Ascending aorta (tissue), 2 donors: ENCODE measurements around the gene ZKSCAN7. TPM values are rescaled to one million over a fixed set of nuclear protein-coding genes. Genes with fewer than 3 reads are reported as not detected.
"Not testable (repeated sequence)": the region's sequence is repeated elsewhere in the genome, so short reads cannot be mapped to it uniquely, and the experiment has no call there.

Experiments
- DNase-seq, 2 donors: peaks; one replicate each; pipeline ENCODE4 v3.0.0-alpha.2; 2019; ENCODE audit warnings: low spot score in 2 of 2
- H3K27ac ChIP-seq, 2 donors: fragments of 200-600 bp; sonication (generic); one replicate each; pipeline ENCODE4 v1.5.1; 2016 to 2017; ENCODE audit warnings: mild to moderate bottlenecking in 1 of 2
- H3K27me3 ChIP-seq: fragments of 200-600 bp; sonication (generic); one replicate; pipeline ENCODE4 v1.5.1; 2017
- H3K36me3 ChIP-seq, 2 donors: fragments of 200-600 bp; sonication (generic); one replicate each; pipeline ENCODE4 v1.5.1; 2016
- H3K4me1 ChIP-seq, 2 donors: fragments of 200-600 bp; sonication (generic); one replicate each; pipeline ENCODE4 v1.5.1; 2016 to 2017; ENCODE audit warnings: mild to moderate bottlenecking in 1 of 2
- H3K4me3 ChIP-seq, 2 donors: fragments of 200-600 bp; sonication (generic); one replicate each; pipeline ENCODE4 v1.5.1; 2016 to 2017; ENCODE audit warnings: mild to moderate bottlenecking in 1 of 2
- H3K9me3 ChIP-seq, 2 donors: fragments of 200-600 bp; sonication (generic); one replicate each; pipeline ENCODE4 v1.5.1; 2016
- CTCF ChIP-seq, 3 experiments: fragments of 200-600 bp in 2 of 3; fragments of 450-650 bp in 1 of 3; sonication (generic) in 2 of 3; IDR thresholded peaks; one replicate each; pipeline ENCODE4 v1.5.1; 2016 to 2019; ENCODE audit warnings: antibody characterized with exemption in 3 of 3, mild to moderate bottlenecking in 1 of 3, moderate library complexity in 1 of 3
- intact Hi-C: fragments of 100-400 bp; cut with DNase I; formaldehyde crosslinking; loops from one replicate; pipeline ENCODE4 v1.15.1; 2023
- total RNA-seq: library from RNA; depleted of rRNA; stranded (reverse); fragments of >200 nt; gene quantifications from one replicate; pipeline ENCODE4 v1.1.0, GENCODE V29; 2016

Gene ZKSCAN7
- total RNA-seq, 1 donor from 2014 or later, result not detected

- intact Hi-C loops, result no loop called here
Observed at GRCh38 chr3:44557074-44557473, 2.1 kb downstream of the ZKSCAN7 start.

GRCh38 chr3:44561076-44561475, 6.1 kb downstream of the ZKSCAN7 start:
- DNase-seq, result no peak
- Histone ChIP-seq H3K27ac (no peak overlapping the region), H3K4me3 (no peak overlapping the region), H3K9me3 (peaks cover 2 to 15% of the 10 kb centered on the region in 2 donors), H3K36me3 (peaks cover 14 to 52% of the 10 kb centered on the region in 2 donors), H3K4me1 (peaks cover 0 to 4% of the 10 kb centered on the region in 2 donors), H3K27me3 (no peaks in the 10 kb centered on the region)
- TF ChIP-seq CTCF (IDR thresholded peaks at IDR 0.05), result no peak
- intact Hi-C loops, result no loop called here

More at GRCh38 chr3:44557074-44557473, 2.1 kb downstream of the ZKSCAN7 start:
- Histone ChIP-seq H3K27ac (no peak overlapping the region), H3K27me3 (no peaks in the 10 kb centered on the region), H3K36me3 (peaks cover 4 to 26% of the 10 kb centered on the region in 2 donors), H3K9me3 (peaks cover 0 to 3% of the 10 kb centered on the region in 2 donors), H3K4me1 (peaks cover 0 to 14% of the 10 kb centered on the region in 2 donors), H3K4me3 (no peak overlapping the region)
- no peak for TF ChIP-seq CTCF (IDR thresholded peaks at IDR 0.05)
- no peak for DNase-seq

GRCh38 chr3:44562147-44562546, 7.2 kb downstream of the ZKSCAN7 start:
- no peaks in the 10 kb centered on the region for H3K4me1 ChIP-seq
- H3K4me3 ChIP-seq, result no peak overlapping the region
- intact Hi-C loops, result no loop called here
- H3K9me3 ChIP-seq, result peaks cover 6 to 19% of the 10 kb centered on the region in 2 donors
- H3K36me3 ChIP-seq, result peaks cover 19 to 63% of the 10 kb centered on the region in 2 donors
- no peaks in the 10 kb centered on the region for H3K27me3 ChIP-seq
- no peak overlapping the region for H3K27ac ChIP-seq
- no peak for DNase-seq
- TF ChIP-seq CTCF (IDR thresholded peaks at IDR 0.05), result no peak

- Histone ChIP-seq H3K9me3 (peaks cover 38 to 68% of the 10 kb centered on the region in 2 donors), H3K27ac (no peak overlapping the region), H3K27me3 (no peaks in the 10 kb centered on the region), H3K4me3 (no peak overlapping the region), H3K36me3 (peaks cover 48 to 75% of the 10 kb centered on the region in 2 donors), H3K4me1 (no peaks in the 10 kb centered on the region)
- TF ChIP-seq CTCF (IDR thresholded peaks at IDR 0.05), result no peak
- DNase-seq, result no peak
- intact Hi-C loops, result no loop called here
Observed at GRCh38 chr3:44568561-44568960, 13.6 kb downstream of the ZKSCAN7 start.

GRCh38 chr3:44571024-44571423, 16.0 kb downstream of the ZKSCAN7 start:
- Histone ChIP-seq H3K36me3 (peaks cover 41 to 56% of the 10 kb centered on the region in 2 donors), H3K27ac (no peak overlapping the region), H3K9me3 (peaks cover 39 to 69% of the 10 kb centered on the region in 2 donors), H3K4me1 (no peaks in the 10 kb centered on the region), H3K27me3 (no peaks in the 10 kb centered on the region), H3K4me3 (no peak overlapping the region)
- TF ChIP-seq CTCF (IDR thresholded peaks at IDR 0.05), result no peak
- DNase-seq, result no peak
- intact Hi-C loops, result no loop called here

GRCh38 chr3:44576613-44577012, 21.6 kb downstream of the ZKSCAN7 start:
- peaks cover 0 to 5% of the 10 kb centered on the region in 2 donors for H3K36me3 ChIP-seq
- no peak for TF ChIP-seq CTCF (IDR thresholded peaks at IDR 0.05)
- intact Hi-C loops, result no loop called here
- H3K27ac ChIP-seq, result no peak overlapping the region
- DNase-seq, result no peak
- no peaks in the 10 kb centered on the region for H3K4me1 ChIP-seq
- H3K9me3 ChIP-seq, result peaks cover 6 to 45% of the 10 kb centered on the region in 2 donors
- H3K4me3 ChIP-seq, result no peak overlapping the region
- no peaks in the 10 kb centered on the region for H3K27me3 ChIP-seq

GRCh38 chr3:44577354-44577952, 22.5 kb downstream of the ZKSCAN7 start:
- DNase-seq, intact Hi-C loops, H3K4me3 ChIP-seq, H3K36me3 ChIP-seq, H3K27ac ChIP-seq, H3K4me1 ChIP-seq, H3K27me3 ChIP-seq: not testable (repeated sequence)
- H3K9me3 ChIP-seq, result peaks cover 3 to 41% of the 10 kb centered on the region in 2 donors

GRCh38 chr3:44578316-44578715, 23.3 kb downstream of the ZKSCAN7 start:
- DNase-seq, H3K36me3 ChIP-seq, intact Hi-C loops: not testable (repeated sequence)

More at GRCh38 chr3:44578316-44578715, 23.3 kb downstream of the ZKSCAN7 start:
- peaks cover 3 to 32% of the 10 kb centered on the region in 2 donors for H3K9me3 ChIP-seq
- H3K4me3 ChIP-seq, H3K27me3 ChIP-seq, H3K4me1 ChIP-seq, H3K27ac ChIP-seq: not testable (repeated sequence)
